Activated naive CD4-positive, alpha-beta T cell treated with anti-CD3 and anti-CD28 coated beads, Interleukin-2, amount 50 U/mL, for 16 hours (primary cell): ENCODE data around the gene FOXC2.
"Not testable (repeated sequence)": the region's sequence is repeated elsewhere in the genome, so short reads cannot be mapped to it uniquely, and the experiment has no call there.

Experiments
- DNase-seq: peaks from one replicate; pipeline ENCODE4 v3.0.0-alpha.2; 2020

Gene FOXC2

GRCh38 chr16:86575095-86575685, 8.6 kb downstream of the FOXC2 start:
- no peak for DNase-seq

GRCh38 chr16:86575754-86576557, 9.3 kb downstream of the FOXC2 start:
- peak; percentile 48 for DNase-seq

GRCh38 chr16:86576591-86577313, 10.1 kb downstream of the FOXC2 start:
- DNase-seq: no peak

GRCh38 chr16:86577314-86577971, 10.8 kb downstream of the FOXC2 start:
- no peak for DNase-seq

GRCh38 chr16:86578061-86578599, 11.5 kb downstream of the FOXC2 start, which contains the start of gene FOXL1:
FOXL1 (plus strand) TSS chr16:86578549; CDS start chr16:86578724, 175 bp downstream.
- DNase-seq: no peak

- DNase-seq: no peak
Measured at GRCh38 chr16:86578611-86579267, 12.1 kb downstream of the FOXC2 start.

- no peak for DNase-seq
Measured at GRCh38 chr16:86579268-86580062, 12.8 kb downstream of the FOXC2 start.

- DNase-seq: no peak
Measured at GRCh38 chr16:86580063-86580790, 13.6 kb downstream of the FOXC2 start.

- no peak for DNase-seq
Measured at GRCh38 chr16:86580791-86581170, 14.2 kb downstream of the FOXC2 start.

GRCh38 chr16:86581458-86581857, 14.8 kb downstream of the FOXC2 start:
- DNase-seq: no peak

- no peak for DNase-seq
Measured at GRCh38 chr16:86584071-86584685, 17.5 kb downstream of the FOXC2 start.

- no peak for DNase-seq
Measured at GRCh38 chr16:86584726-86585721, 18.4 kb downstream of the FOXC2 start.

- DNase-seq: no peak
Measured at GRCh38 chr16:86585821-86586611, 19.4 kb downstream of the FOXC2 start.

- DNase-seq: no peak
Measured at GRCh38 chr16:86587487-86587886, 20.9 kb downstream of the FOXC2 start.

GRCh38 chr16:86587955-86588354, 21.3 kb downstream of the FOXC2 start:
- DNase-seq: not testable (repeated sequence)

GRCh38 chr16:86590501-86591144, 24.0 kb downstream of the FOXC2 start:
- no peak for DNase-seq

- no peak for DNase-seq
Measured at GRCh38 chr16:86591270-86591669, 24.6 kb downstream of the FOXC2 start.
